Lower leg skin (tissue), 4 donors: Measurements from ENCODE around the gene GALNT1. TPM values are rescaled to one million over a fixed set of nuclear protein-coding genes. Genes with fewer than 3 reads are reported as not detected.

ENCODE experiments used
- DNase-seq, 2 donors: peaks; one replicate each; pipeline ENCODE4 v3.0.0-alpha.2; 2019; ENCODE audit warnings: low spot score in 2 of 2
- H3K4me3 ChIP-seq: fragments of 200-600 bp; sonication (generic); 2 replicates; pipeline ENCODE4 v1.5.1; 2017; ENCODE audit warnings: mild to moderate bottlenecking, low read depth; ENCODE audit not compliant: poor library complexity, severe bottlenecking
- POLR2A ChIP-seq, 2 donors: fragments of 450-650 bp; IDR thresholded peaks; one replicate each; pipeline ENCODE4 v1.6.1; 2016 to 2017; ENCODE audit warnings: antibody characterized with exemption in 2 of 2, mild to moderate bottlenecking in 1 of 2, moderate library complexity in 1 of 2
- WGBS, 2 donors: methylation state at CpG; one replicate each; pipeline ENCODE4 v1.1.5; 2018; 5-methylcytosine and 5-hydroxymethylcytosine counted together
- intact Hi-C: fragments of 100-400 bp; cut with DNase I; formaldehyde crosslinking; loops from one replicate; pipeline ENCODE4 v1.15.0; 2023; ENCODE audit warnings: low total_unique reads
- total RNA-seq, 4 donors: library from RNA; depleted of rRNA; stranded (reverse); fragments of >200 nt; gene quantifications; one replicate each; pipeline ENCODE4 v1.1.0, GENCODE V29; 2016
- TF ChIP-seq, protein P1 (sequence below), 3 donors: fragments of 450-650 bp; IDR thresholded peaks; one replicate each; pipeline ENCODE4 v1.5.1; 2016; ENCODE audit warnings: antibody characterized with exemption in 3 of 3, mild to moderate bottlenecking in 3 of 3, moderate library complexity in 2 of 3

The GALNT1 gene
- total RNA-seq, 4 donors from 2014 or later: 64.4 to 106 (median 93.4) TPM

- TF ChIP-seq POLR2A (IDR thresholded peaks at IDR 0.05): no peak
- no peak for DNase-seq
- H3K4me3 ChIP-seq: no peak overlapping the region
- intact Hi-C loops: no loop called here
Observed at GRCh38 chr18:35646449-35646848, 64.9 kb downstream of the GALNT1 start.

GRCh38 chr18:35653392-35654135, 72.0 kb downstream of the GALNT1 start:
- no peak for DNase-seq
- 73 to 77% methylated on average over 4 of the region's 4 CpGs for WGBS, 2 donors
- no peak overlapping the region for H3K4me3 ChIP-seq
- no peak for TF ChIP-seq POLR2A (IDR thresholded peaks at IDR 0.05)
- TF ChIP-seq, protein P1, sequence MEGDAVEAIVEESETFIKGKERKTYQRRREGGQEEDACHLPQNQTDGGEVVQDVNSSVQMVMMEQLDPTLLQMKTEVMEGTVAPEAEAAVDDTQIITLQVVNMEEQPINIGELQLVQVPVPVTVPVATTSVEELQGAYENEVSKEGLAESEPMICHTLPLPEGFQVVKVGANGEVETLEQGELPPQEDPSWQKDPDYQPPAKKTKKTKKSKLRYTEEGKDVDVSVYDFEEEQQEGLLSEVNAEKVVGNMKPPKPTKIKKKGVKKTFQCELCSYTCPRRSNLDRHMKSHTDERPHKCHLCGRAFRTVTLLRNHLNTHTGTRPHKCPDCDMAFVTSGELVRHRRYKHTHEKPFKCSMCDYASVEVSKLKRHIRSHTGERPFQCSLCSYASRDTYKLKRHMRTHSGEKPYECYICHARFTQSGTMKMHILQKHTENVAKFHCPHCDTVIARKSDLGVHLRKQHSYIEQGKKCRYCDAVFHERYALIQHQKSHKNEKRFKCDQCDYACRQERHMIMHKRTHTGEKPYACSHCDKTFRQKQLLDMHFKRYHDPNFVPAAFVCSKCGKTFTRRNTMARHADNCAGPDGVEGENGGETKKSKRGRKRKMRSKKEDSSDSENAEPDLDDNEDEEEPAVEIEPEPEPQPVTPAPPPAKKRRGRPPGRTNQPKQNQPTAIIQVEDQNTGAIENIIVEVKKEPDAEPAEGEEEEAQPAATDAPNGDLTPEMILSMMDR (IDR thresholded peaks at IDR 0.05): no peak
- intact Hi-C loops: no loop called here

- TF ChIP-seq, protein P1 (IDR thresholded peaks at IDR 0.05): no peak
- no peak for TF ChIP-seq POLR2A (IDR thresholded peaks at IDR 0.05)
- WGBS, 2 donors: 94 to 96% methylated on average over 4 of the region's 4 CpGs
- H3K4me3 ChIP-seq: no peak overlapping the region
- DNase-seq: no peak
- intact Hi-C loops: no loop called here
Observed at GRCh38 chr18:35658112-35658511, 76.6 kb downstream of the GALNT1 start.

GRCh38 chr18:35661483-35662146, 80.1 kb downstream of the GALNT1 start:
- DNase-seq: no peak
- 61% methylated on average over 5 of the region's 5 CpGs for WGBS, 2 donors
- H3K4me3 ChIP-seq: no peak overlapping the region
- TF ChIP-seq, protein P1 (IDR thresholded peaks at IDR 0.05): no peak
- no peak for TF ChIP-seq POLR2A (IDR thresholded peaks at IDR 0.05)
- intact Hi-C loops: no loop called here

DNA sequence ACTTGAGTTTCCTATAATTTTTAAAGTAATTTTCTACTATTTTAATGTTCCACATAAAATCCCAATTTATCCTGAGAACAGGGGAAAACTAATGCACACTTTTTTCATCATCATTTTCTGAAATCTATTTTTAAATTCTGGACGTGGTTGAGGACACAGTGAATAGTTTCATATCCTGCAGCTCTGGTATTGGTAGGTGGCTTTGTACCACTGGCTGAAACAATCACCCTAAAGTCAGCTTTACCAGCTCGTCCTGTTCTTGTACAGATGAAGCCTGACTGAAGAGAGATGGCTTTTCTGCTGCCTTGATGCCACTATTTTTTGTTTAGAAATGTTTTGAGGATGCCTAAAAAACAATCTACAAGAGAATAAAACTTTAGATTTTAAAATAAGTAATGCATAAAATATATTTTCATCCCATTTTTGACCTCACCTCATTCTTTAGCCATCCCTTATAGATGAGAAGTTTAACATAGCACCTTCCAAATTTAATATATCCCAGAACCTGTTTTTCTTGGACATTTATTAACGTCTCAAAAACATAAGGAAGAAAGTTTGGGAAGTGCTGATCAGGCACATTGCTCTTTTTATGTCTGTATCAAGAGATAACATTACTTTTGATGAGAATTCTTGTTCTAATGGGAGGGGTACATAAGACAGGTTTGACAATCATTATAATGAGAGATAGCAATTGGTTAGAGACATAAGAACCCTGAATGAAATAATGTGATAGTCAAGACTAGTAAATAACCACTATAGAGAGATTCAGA, 80.9 kb downstream of the GALNT1 start:
- WGBS, 2 donors: 66 to 72% methylated on average over 3 of the region's 3 CpGs
- intact Hi-C loops: no loop called here
- no peak for TF ChIP-seq POLR2A (IDR thresholded peaks at IDR 0.05)
- TF ChIP-seq, protein P1 (IDR thresholded peaks at IDR 0.05): no peak
- H3K4me3 ChIP-seq: no peak overlapping the region
- DNase-seq: no peak
